ENCODE data around the gene PTPN6.

DNA sequence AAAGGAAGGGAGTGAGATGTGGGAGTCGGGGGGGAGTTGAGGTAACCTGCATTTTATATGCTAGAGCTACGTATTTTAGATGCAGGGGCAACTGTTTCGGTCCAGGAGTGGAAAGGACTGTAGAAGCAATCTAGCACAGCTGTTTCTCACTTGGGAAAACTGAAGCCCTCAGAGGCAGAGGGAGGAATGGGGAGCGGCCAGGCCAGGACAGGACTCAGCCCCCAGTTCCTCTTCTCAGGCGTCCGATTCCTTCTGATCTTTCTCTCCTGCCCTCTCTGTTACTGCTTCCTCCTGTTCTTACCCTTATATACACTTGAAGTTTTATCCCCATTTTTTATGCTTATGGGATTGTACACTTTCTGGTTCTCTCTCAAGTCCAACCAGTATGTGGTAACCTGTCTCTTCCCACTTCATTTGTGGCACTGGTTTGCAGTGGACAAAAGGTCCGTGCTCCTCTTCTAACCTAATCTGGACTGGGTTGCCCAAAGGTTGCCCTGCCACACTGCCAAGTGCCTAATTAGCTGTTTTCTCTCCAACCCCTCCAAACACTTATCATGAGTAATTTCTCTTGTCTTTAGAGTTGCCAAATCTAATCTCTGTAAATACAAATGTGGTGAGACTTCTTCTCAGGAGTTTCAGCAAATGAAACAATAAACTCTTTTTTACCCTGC lies 50.9 kb downstream of the PTPN6 start:
- TF ChIP-seq FOXK2 (IDR thresholded peaks at IDR 0.05) (no peak), HDGF (IDR thresholded peaks at IDR 0.05; ENCODE audit: borderline replicate concordance) (no peak), SUZ12 (IDR thresholded peaks at IDR 0.05) (no peak)

Measured in HEK293T (cell line).